Epithelial cell of proximal tubule (primary cell): ENCODE measurements around the gene BRINP2. TPM values are rescaled to one million over a fixed set of nuclear protein-coding genes. Genes with fewer than 3 reads are reported as not detected.

Source experiments
- DNase-seq: peaks from one replicate; pipeline ENCODE4 v3.0.0-alpha.2; 2011; ENCODE audit warnings: low read depth
- H3K4me3 ChIP-seq: 2 replicates; pipeline ENCODE4 v1.5.1; 2011; ENCODE audit warnings: low read depth, mild to moderate bottlenecking, low read length
- CTCF ChIP-seq: conservative IDR thresholded peaks from 2 replicates; pipeline ENCODE4 v1.5.1; 2012; ENCODE audit warnings: low read depth, mild to moderate bottlenecking, low read length
- total RNA-seq: library from RNA; depleted of rRNA; stranded (reverse); fragments of >200 nt; gene quantifications from 2 replicates; pipeline ENCODE4 v1.2.3, GENCODE V29; 2015

BRINP2 gene
- total RNA-seq, 1 donor from 2014 or later: not detected

GRCh38 chr1:177275736-177276135 lies 105.0 kb downstream of the BRINP2 start:
- TF ChIP-seq CTCF: no peak
- H3K4me3 ChIP-seq: no peak overlapping the region
- DNase-seq: no peak

DNA sequence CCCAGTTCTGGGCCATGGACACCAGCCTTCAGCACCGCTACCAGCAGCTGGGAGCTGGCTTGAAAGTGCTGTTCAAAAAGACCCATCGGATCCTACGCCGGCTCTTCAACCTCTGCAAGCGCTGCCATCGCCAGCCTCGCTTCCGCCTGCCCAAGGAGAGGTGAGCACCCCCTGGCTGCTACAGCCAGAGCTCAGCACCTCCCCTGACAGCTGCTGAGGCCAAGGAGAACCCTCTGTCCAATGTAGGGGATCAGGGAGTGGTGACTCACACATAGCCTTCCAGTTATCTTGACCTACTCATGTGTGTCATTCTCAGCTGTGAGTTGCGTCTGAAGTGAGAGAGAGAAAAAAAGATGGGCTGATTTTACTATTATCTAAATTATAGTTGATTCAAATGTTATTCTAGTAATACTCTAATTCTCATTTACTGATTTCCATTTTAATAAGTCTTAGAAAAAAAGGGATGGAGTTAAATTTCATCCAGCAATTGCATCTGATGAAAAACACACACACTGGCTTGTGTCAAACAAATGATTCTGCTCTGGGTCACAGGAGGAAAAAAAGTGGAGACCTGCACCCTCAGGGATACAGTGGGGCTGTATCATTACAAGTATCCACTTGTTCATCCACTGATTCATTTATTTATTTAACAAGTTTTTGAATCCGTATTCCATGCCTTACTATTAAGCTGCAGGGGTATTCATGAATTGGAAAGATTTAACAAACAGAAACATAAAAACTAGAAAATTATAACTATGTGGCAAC lies 108.0 kb downstream of the BRINP2 start:
- DNase-seq: no peak
- no peak overlapping the region for H3K4me3 ChIP-seq

GRCh38 chr1:177281901-177282300 lies 111.1 kb downstream of the BRINP2 start:
- TF ChIP-seq CTCF: no peak
- no peak for DNase-seq
- H3K4me3 ChIP-seq: no peak overlapping the region

More for the DNA sequence above, 108.0 kb downstream of the BRINP2 start:
- peak; percentile 32 for TF ChIP-seq CTCF

DNA sequence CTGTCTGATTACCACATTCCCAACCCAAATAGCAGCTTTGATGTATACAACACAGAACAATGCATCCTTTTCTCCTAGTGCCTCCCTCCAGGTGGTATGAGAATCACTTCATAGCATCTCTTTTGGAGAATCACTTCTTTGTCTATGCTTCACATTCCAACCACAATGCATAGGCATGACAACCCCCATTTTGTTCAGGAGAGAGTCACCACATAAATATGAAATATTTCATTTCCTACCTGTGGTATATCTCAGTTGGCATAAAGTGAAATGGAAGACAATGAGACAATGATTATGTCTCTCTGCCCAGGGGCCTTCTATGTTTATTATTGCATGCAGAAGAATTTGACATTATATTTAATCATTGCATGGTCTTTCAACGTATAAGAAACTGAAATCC lies 112.2 kb downstream of the BRINP2 start:
- no peak for DNase-seq
- no peak for TF ChIP-seq CTCF
- no peak overlapping the region for H3K4me3 ChIP-seq

DNA sequence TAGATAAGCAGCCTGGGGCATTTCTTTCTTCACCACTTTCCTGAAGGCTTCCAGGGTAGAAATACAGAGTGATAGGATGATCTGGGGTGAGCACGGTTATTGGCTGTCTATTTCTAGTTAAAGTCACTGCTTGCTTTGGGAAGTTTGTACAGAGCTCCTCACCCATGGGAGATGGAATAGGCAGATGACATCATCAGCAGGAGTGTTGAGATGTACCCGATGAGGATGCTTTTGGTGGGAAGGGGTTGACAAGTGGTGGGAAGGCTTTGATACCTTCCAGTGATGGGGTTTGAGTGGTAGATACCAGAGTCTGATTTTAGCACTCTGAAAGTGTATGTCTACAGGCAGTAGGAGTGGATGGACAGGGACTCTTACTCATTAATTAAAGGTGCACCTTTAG lies 112.6 kb downstream of the BRINP2 start:
- H3K4me3 ChIP-seq: no peak overlapping the region
- no peak for DNase-seq
- no peak for TF ChIP-seq CTCF

- no peak for TF ChIP-seq CTCF
- no peak overlapping the region for H3K4me3 ChIP-seq
- no peak for DNase-seq
Measured at GRCh38 chr1:177286396-177286795, 115.6 kb downstream of the BRINP2 start.

GRCh38 chr1:177287270-177287669 lies 116.5 kb downstream of the BRINP2 start:
- H3K4me3 ChIP-seq: no peak overlapping the region
- DNase-seq: no peak
- TF ChIP-seq CTCF: no peak
